ENCODE results near the gene GNG13.

Gene GNG13

DNA sequence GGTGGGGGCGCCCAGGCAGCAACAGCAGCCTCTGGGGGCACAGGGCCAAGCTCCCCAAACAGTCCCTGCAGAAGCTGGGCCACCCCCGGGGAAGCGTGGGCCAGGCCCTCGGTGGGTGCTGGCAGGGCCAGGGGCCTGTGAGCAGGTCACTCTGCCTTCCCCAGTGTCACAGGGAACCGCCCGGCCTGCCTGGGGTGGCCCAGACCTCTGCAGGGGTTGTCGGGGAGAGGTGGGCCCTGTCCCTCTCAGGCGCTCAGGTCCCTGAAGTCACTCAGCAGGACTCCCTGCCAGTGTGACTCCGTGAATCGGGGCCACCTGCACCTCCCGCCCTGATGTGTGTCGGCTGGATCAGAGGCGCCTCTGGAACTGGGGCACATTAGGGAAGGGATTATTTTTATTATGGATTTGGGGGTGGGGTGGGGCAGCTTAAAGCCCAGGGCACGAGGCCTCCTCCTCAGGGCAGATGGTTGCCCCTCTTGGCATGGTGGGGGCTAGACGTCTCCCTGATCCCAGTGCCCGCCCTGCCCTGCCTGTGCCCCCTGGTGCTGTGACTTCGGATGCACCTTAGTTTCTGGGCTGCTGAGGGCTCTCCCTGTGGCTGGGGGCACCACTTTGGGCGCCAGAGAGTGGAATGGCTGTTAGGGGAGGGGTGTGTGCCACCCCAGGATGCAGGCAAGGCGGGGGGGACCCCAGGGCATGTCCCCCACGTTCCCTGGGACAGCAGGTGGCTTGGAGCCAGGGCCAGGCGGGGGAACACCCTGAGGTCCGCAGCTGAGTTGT lies 1.2 kb upstream of the GNG13 start:
- 75 to 76% methylated on average over 22 of the region's 22 CpGs for WGBS, 2 experiments
- Histone ChIP-seq H3K4me1 (ENCODE audit: control insufficient read depth, insufficient read depth, low read length) (peaks cover 15% of the 10 kb centered on the region), H3K4me3 (ENCODE audit: insufficient read depth, low read depth, low read length) (no peak overlapping the region), H3K27ac (ENCODE audit: insufficient read depth, low read depth, low read length, poor library complexity, severe bottlenecking) (no peak overlapping the region), H3K27me3 (ENCODE audit: control insufficient read depth, insufficient read depth, low read length, poor library complexity, severe bottlenecking) (peaks cover 67% of the 10 kb centered on the region), H3K36me3 (ENCODE audit: control insufficient read depth, insufficient read depth, low read length) (peaks cover 3% of the 10 kb centered on the region), H3K9me3 (ENCODE audit: control insufficient read depth, low read length) (no peaks in the 10 kb centered on the region)

DNA sequence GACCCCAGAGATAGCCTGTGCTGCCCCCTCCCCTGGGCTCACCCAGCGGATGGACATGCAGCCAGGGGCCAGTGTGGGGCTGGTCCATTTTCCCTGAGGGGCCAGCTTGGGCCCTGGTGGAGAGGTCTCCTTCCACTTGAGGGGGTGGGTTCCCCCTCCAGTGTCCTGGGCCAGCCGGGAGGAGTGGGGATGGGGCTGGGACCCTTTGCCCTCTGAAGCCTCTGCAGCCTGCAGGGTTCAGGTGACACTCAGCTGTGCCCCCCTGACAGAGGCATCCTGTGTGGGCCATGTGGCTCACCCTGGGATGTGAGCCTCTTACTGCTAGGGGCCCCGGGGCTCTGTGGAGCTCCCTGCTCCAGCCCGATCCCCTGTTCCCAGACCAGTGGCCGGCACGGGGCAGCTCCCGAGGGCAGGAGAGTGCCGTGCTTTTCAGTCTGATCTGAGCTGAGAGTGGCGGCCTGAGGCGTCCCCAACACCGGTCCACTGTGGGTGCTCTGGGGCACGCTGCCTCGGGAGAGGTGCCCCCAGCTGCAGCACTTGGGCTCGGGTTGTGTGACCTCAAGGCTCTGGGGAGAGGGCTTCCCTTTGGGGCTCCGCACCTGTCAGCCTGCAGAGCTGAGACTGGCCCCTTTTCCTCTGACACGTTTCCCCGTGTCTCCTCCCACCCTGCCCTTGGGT lies 439 bp upstream of the GNG13 start:
- Histone ChIP-seq H3K27me3 (ENCODE audit: control insufficient read depth, insufficient read depth, low read length, poor library complexity, severe bottlenecking) (peaks cover 67% of the 10 kb centered on the region), H3K4me1 (ENCODE audit: control insufficient read depth, insufficient read depth, low read length) (peaks cover 15% of the 10 kb centered on the region), H3K4me3 (ENCODE audit: insufficient read depth, low read depth, low read length) (no peak overlapping the region), H3K9me3 (ENCODE audit: control insufficient read depth, low read length) (no peaks in the 10 kb centered on the region), H3K36me3 (ENCODE audit: control insufficient read depth, insufficient read depth, low read length) (peaks cover 4% of the 10 kb centered on the region), H3K27ac (ENCODE audit: insufficient read depth, low read depth, low read length, poor library complexity, severe bottlenecking) (no peak overlapping the region)
- WGBS, 2 experiments: 37% methylated on average over 17 of the region's 17 CpGs

DNA sequence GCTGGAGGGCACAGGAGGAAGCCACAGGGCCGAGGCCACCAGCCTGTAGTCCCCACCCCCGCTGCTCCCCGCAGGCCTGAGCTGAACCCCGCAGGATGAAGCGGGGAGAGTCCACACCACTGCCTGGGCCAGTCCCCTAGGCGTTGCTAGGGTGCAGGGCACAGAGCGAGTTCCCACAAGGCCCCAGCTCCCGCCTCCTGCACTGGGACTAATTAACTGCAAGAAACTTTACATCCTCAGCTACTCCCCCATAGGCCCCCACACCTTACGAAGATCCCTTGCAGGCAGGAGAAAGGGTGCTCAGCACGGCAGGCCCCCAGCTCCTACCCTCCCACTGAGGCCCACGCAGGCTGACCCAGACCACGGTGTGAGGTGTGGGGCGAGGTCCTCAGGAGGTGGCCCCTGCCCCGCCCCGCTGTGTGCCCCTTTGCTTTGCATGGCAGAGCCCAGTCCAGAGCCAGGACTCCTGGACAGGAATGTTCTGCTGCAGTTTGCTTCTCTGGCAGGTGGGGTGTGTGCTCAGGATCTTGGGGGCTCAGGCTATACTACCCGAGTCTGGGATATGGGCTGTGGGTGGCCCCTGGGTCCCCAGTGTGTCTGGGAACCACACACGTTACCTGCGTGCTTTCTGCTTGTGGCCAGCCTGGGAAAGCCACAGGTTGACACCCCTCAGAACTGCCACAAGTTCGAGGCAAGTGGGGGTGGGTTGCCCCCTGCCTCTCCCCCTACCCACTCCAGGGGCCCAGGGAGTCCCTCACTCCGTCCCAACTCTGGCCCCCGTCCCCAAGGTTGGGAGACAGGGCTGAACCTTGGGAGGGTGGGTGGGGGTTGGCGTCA lies 1.2 kb downstream of the GNG13 start:
- Histone ChIP-seq H3K27me3 (ENCODE audit: control insufficient read depth, insufficient read depth, low read length, poor library complexity, severe bottlenecking) (peaks cover 56% of the 10 kb centered on the region), H3K36me3 (ENCODE audit: control insufficient read depth, insufficient read depth, low read length) (peaks cover 4% of the 10 kb centered on the region), H3K9me3 (ENCODE audit: control insufficient read depth, low read length) (no peaks in the 10 kb centered on the region), H3K4me3 (ENCODE audit: insufficient read depth, low read depth, low read length) (no peak overlapping the region), H3K4me1 (ENCODE audit: control insufficient read depth, insufficient read depth, low read length) (peaks cover 11% of the 10 kb centered on the region), H3K27ac (ENCODE audit: insufficient read depth, low read depth, low read length, poor library complexity, severe bottlenecking) (no peak overlapping the region)
- 83 to 87% methylated on average over 22 of the region's 22 CpGs for WGBS, 2 experiments

DNA sequence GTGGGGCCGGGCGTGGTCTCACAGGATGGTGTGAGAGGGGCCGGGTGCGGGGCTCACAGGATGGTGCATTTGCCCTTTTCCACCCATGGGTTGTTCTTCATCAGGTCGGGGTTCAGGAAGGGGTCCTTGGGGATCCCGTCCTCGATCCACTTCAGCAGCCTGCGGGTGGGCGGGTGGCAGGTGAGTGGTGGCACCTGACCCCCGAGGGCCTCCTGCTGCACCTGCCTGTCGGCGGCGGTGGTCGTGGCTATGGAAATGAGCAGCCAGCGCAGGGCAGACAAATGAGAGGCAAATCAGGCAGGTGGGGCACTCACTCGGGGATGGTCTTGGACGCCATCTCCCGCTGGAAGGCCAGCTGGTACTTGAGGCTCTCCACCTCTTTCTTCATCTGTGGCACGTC lies 1.9 kb downstream of the GNG13 start:
- H3K27me3 ChIP-seq (ENCODE audit: control insufficient read depth, insufficient read depth, low read length, poor library complexity, severe bottlenecking): peaks cover 54% of the 10 kb centered on the region

DNA sequence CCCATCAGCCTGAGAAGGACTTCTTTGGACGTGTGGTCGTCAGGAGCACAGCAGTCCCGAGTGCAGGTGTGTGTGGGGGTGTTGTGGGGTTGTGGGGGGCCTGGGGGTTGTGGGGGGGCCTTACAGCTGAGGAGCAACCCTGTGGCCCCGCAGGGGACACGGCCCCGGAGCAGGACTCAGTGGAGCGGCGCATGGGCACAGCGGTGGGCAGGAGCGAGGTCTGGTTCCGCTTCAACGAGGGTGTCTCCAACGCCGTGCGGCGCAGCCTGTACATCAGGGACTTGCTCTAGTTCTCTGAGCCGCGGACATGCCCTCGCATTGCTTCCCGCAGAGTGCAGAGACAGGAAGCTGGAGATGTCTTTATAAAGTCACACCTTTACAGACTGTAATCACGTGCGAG lies 2.8 kb downstream of the GNG13 start:
- Histone ChIP-seq H3K27ac (ENCODE audit: insufficient read depth, low read depth, low read length, poor library complexity, severe bottlenecking) (no peak overlapping the region), H3K4me1 (ENCODE audit: control insufficient read depth, insufficient read depth, low read length) (peaks cover 11% of the 10 kb centered on the region), H3K9me3 (ENCODE audit: control insufficient read depth, low read length) (no peaks in the 10 kb centered on the region), H3K4me3 (ENCODE audit: insufficient read depth, low read depth, low read length) (no peak overlapping the region), H3K36me3 (ENCODE audit: control insufficient read depth, insufficient read depth, low read length) (peaks cover 4% of the 10 kb centered on the region), H3K27me3 (ENCODE audit: control insufficient read depth, insufficient read depth, low read length, poor library complexity, severe bottlenecking) (peaks cover 44% of the 10 kb centered on the region)
- 95 to 98% methylated on average over 22 of the region's 22 CpGs for WGBS, 2 experiments

More for the DNA sequence above, 1.9 kb downstream of the GNG13 start:
- Histone ChIP-seq H3K27ac (ENCODE audit: insufficient read depth, low read depth, low read length, poor library complexity, severe bottlenecking) (no peak overlapping the region), H3K4me3 (ENCODE audit: insufficient read depth, low read depth, low read length) (no peak overlapping the region), H3K4me1 (ENCODE audit: control insufficient read depth, insufficient read depth, low read length) (peaks cover 11% of the 10 kb centered on the region), H3K36me3 (ENCODE audit: control insufficient read depth, insufficient read depth, low read length) (peaks cover 4% of the 10 kb centered on the region), H3K9me3 (ENCODE audit: control insufficient read depth, low read length) (no peaks in the 10 kb centered on the region)
- 93 to 94% methylated on average over 19 of the region's 19 CpGs for WGBS, 2 experiments

DNA sequence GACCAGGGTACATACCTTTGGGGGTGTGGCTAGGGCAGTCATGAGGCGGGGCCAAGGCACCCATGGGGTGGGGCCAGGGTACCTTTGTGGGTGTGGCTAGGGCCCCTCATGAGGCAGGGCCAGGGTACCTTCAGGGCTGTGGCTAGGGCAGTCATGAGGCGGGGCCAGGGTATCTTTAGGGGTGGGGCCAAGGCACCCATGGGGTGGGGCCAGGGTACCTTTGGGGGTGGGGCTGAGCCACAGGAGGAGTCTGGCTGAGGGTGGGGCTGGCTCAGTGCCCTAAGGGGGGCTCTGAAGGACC lies 3.5 kb downstream of the GNG13 start:
- Histone ChIP-seq H3K9me3 (ENCODE audit: control insufficient read depth, low read length) (no peaks in the 10 kb centered on the region), H3K4me3 (ENCODE audit: insufficient read depth, low read depth, low read length) (no peak overlapping the region), H3K36me3 (ENCODE audit: control insufficient read depth, insufficient read depth, low read length) (peaks cover 8% of the 10 kb centered on the region), H3K4me1 (ENCODE audit: control insufficient read depth, insufficient read depth, low read length) (peaks cover 11% of the 10 kb centered on the region), H3K27me3 (ENCODE audit: control insufficient read depth, insufficient read depth, low read length, poor library complexity, severe bottlenecking) (peaks cover 38% of the 10 kb centered on the region), H3K27ac (ENCODE audit: insufficient read depth, low read depth, low read length, poor library complexity, severe bottlenecking) (no peak overlapping the region)
- WGBS, 2 experiments: 94 to 95% methylated on average over 2 of the region's 2 CpGs

DNA sequence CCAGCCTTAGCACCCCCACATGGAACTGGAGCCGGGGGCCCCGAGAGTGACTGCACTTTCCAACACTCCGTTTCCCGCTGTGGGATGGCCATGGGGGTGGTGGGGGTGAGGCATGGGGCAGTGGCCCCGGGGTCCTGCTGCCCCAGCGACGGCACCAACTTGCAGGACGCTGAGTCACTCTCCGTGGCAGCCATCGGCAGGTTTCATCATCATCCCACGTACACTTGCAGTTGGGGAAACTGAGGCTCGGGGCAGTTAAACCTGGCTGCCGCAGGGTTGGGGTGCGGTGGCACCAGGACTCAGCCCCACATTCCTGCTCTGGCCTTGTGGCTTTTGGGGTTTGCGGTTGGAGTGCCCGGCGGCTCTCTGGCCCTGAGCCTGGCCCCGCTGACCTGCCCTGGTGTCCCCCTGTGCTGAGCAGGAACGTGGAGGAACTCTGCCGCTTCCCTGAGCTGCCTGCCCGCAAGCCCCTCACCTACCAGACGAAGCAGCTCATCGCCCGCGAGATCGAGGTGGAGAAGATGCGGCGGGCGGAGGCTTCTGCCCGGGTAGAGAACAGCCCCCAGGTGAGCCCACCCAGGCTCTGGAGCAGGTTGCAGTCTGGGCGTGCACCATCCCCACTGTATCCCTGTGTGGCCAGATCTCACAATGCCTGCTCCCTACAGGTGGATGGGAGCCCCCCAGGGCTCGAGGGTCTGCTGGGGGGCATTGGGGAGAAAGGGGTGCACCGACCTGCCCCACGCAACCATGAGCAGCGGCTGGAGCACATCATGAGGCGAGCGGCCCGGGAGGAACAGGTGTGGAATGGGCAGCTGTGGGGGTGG lies 4.0 kb downstream of the GNG13 start:
- Histone ChIP-seq H3K4me3 (ENCODE audit: insufficient read depth, low read depth, low read length) (no peak overlapping the region), H3K9me3 (ENCODE audit: control insufficient read depth, low read length) (no peaks in the 10 kb centered on the region), H3K4me1 (ENCODE audit: control insufficient read depth, insufficient read depth, low read length) (peaks cover 11% of the 10 kb centered on the region), H3K27ac (ENCODE audit: insufficient read depth, low read depth, low read length, poor library complexity, severe bottlenecking) (no peak overlapping the region), H3K27me3 (ENCODE audit: control insufficient read depth, insufficient read depth, low read length, poor library complexity, severe bottlenecking) (peaks cover 32% of the 10 kb centered on the region), H3K36me3 (ENCODE audit: control insufficient read depth, insufficient read depth, low read length) (peaks cover 12% of the 10 kb centered on the region)
- WGBS, 2 experiments: 95 to 96% methylated on average over 38 of the region's 38 CpGs

DNA sequence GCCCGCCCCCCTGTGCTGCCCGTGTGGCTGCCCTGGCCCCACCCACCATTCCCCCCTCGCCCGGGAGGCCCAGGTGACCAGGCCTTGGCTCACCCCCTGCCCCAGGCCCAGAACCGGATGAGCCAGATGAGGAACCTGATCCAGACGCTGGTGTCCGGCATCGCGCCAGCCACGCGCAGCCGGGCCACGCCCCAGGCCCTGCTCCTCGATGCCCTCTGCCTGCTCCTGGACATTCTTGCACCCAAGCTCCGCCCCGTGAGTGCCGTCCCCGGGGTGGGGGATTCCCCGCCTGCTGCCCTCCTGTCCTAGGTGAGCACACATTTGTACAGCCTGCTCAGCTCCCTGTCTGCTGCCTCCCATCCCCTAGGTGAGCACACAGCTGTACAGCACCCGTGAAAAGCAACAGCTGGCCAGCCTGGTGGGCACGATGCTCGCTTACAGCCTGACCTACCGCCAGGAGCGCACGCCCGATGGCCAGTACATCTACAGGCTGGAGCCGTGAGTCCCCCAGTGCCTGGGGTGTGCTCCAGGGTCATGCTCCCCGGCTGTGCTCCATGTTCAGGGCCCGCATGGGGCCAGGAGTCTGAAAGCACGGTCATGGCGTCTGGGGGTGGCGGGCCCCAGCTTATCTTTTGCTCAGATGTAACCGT lies 4.8 kb downstream of the GNG13 start:
- no peak overlapping the region for H3K4me3 ChIP-seq (ENCODE audit: insufficient read depth, low read depth, low read length)
- H3K36me3 ChIP-seq (ENCODE audit: control insufficient read depth, insufficient read depth, low read length): peaks cover 20% of the 10 kb centered on the region
- H3K27ac ChIP-seq (ENCODE audit: insufficient read depth, low read depth, low read length, poor library complexity, severe bottlenecking): no peak overlapping the region
- peaks cover 24% of the 10 kb centered on the region for H3K27me3 ChIP-seq (ENCODE audit: control insufficient read depth, insufficient read depth, low read length, poor library complexity, severe bottlenecking)
- 93 to 95% methylated on average over 32 of the region's 33 CpGs for WGBS, 2 experiments
- no peaks in the 10 kb centered on the region for H3K9me3 ChIP-seq (ENCODE audit: control insufficient read depth, low read length)
- peaks cover 6% of the 10 kb centered on the region for H3K4me1 ChIP-seq (ENCODE audit: control insufficient read depth, insufficient read depth, low read length)

DNA sequence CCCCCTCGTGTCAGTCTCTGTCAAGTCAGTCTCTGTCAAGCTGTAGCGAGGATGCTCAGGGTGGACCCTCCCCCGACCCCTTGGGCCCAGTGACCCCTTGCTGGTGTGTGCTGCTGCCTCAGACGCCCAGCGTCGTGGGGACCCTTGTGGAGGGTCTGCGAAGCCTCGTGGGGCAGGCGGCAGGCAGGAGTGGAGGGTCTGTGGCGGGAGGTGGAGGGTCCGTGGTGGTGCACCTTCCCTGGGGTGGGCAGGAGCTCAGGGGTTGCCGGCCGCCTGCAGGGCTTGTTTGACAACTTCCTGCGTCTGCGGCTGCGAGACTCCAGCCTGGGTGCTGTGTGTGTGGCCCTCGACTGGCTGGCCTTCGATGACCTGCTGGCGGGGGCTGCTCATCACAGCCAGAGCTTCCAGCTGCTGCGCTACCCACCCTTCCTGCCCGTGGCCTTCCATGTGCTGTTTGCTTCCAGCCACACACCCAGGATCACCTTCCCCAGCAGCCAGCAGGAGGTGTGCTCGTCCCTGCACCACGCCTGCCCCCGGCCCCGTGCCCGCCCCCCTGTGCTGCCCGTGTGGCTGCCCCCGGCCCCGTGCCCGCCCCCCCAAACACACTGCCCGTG lies 5.6 kb downstream of the GNG13 start:
- Histone ChIP-seq H3K36me3 (ENCODE audit: control insufficient read depth, insufficient read depth, low read length) (peaks cover 28% of the 10 kb centered on the region), H3K4me3 (ENCODE audit: insufficient read depth, low read depth, low read length) (no peak overlapping the region), H3K4me1 (ENCODE audit: control insufficient read depth, insufficient read depth, low read length) (peaks cover under 1% of the 10 kb centered on the region), H3K27me3 (ENCODE audit: control insufficient read depth, insufficient read depth, low read length, poor library complexity, severe bottlenecking) (peaks cover 17% of the 10 kb centered on the region), H3K27ac (ENCODE audit: insufficient read depth, low read depth, low read length, poor library complexity, severe bottlenecking) (no peak overlapping the region), H3K9me3 (ENCODE audit: control insufficient read depth, low read length) (no peaks in the 10 kb centered on the region)
- WGBS, 2 experiments: 91 to 94% methylated on average over 26 to 30 of the region's 31 CpGs
